Erythroblast (primary cell): Measurements from ENCODE around the gene COL11A1.
"Not testable (repeated sequence)": the region's sequence is repeated elsewhere in the genome, so short reads cannot be mapped to it uniquely, and the experiment has no call there.

Source experiments
- DNase-seq, 2 experiments: peaks; one replicate each; lab custom pipeline; 2025; lab: John Stamatoyannopoulos, UW
- GATA1 ChIP-seq: IDR thresholded peaks from 2 replicates; pipeline ENCODE4 v1.6.1; 2011; ENCODE audit warnings: low read depth, mild to moderate bottlenecking, control low read depth, low read length, moderate library complexity
- POLR2A ChIP-seq: IDR thresholded peaks from 2 replicates; pipeline ENCODE4 v1.6.1; 2011; ENCODE audit warnings: mild to moderate bottlenecking, low read length

The COL11A1 gene

DNA sequence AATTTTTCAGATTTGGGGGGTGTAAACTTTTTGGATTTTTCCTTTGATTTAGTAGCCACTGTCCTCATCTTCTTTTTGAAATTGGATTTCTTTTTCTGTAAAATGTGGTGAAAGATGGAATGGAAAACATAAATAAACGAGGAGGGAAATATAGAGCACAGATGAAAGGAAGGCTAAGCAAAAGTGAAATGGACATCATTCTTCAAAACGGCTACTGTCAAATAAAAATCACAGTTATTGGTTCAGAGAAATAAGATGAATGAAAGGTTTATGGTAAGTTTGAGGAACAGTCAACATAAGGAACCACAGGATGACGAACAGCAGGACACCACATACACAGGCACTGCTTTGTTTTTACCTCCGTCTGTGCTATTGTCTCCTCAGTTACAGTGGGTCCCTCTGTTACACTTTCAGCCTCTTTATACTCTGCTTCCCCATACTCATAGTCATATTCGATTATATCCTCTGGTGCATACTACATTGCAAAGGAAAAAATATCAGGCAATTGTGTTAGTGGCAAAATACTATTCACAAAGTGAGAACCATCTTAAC is 82.4 kb downstream of the COL11A1 start:
- no peak for DNase-seq
- TF ChIP-seq GATA1: no peak
- no peak for TF ChIP-seq POLR2A

DNA sequence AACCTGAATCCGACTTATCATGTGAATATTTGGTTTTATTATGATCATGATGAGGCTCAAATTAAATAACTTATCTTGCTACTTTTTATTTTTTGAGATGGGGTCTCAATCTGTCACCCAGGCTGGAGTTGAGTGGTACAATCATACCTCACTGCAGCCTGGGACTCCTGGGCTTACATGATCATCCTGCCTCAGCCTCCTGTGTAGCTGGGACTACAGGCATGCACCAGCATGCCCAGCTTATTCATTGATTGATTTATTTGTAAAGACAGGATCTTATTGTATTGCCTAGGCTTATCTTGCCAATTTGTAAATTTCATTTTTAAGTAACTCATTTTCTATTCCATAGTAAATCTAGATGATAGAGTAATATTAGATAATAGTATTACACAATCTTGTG is 84.3 kb downstream of the COL11A1 start:
- TF ChIP-seq GATA1 (no peak), POLR2A (no peak)
- no peak for DNase-seq

DNA sequence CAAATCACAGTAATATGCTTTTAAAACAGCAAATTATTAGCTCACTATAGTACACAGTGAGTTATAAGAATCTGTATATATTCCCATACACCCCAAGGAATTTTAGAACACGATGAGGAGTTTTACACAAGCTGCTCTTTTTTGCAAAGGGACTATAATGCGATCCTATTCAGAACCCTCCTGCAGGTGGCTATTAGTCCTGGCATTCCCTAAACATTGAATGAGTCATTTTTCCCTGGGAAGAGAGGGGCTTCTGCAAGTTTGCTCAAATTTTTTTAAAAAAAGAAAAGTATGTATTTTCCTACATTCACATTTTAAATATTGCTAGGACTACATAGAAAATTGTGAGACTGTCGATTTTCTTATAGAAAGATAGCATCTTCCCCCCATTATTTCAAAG is 106.3 kb downstream of the COL11A1 start:
- no peak for DNase-seq
- no peak for TF ChIP-seq POLR2A

DNA sequence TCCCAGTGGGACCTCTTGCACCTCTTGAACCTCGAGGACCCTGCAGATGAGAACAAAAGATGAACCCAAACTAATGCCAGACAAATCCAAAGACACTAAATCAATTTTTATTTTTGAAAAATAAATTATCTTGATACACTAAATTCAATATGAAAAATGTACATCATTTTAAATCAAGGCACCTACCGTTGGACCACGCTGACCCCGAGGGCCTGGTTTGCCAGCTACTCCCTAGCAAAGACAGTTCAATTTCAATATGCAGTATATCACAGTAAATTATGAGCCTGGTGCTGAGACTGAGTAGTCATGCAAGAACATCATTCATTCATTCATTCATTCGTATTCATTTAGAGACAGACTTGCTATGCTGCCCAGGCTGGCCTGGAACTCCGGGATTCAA is 129.4 kb downstream of the COL11A1 start:
- DNase-seq: no peak
- no peak for TF ChIP-seq POLR2A

DNA sequence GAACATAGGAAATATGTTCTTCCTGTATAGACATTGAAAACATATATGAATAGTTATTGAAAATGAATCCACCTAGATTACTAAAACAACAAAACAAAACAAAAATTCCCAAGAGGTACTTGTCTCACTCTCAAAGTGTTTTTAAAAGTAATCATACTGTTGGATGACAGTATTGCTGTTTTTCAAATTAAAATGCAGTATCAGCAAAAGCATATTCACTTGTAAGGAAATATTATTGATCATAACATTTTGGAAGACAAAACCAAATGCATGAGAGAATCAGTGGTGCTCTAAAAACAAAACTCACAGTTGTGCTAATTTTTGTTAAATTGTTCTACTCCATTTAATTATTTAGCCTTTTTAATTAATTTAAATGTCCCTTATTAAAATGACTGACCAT is 131.0 kb downstream of the COL11A1 start:
- TF ChIP-seq POLR2A: no peak
- no peak for TF ChIP-seq GATA1
- no peak for DNase-seq

DNA sequence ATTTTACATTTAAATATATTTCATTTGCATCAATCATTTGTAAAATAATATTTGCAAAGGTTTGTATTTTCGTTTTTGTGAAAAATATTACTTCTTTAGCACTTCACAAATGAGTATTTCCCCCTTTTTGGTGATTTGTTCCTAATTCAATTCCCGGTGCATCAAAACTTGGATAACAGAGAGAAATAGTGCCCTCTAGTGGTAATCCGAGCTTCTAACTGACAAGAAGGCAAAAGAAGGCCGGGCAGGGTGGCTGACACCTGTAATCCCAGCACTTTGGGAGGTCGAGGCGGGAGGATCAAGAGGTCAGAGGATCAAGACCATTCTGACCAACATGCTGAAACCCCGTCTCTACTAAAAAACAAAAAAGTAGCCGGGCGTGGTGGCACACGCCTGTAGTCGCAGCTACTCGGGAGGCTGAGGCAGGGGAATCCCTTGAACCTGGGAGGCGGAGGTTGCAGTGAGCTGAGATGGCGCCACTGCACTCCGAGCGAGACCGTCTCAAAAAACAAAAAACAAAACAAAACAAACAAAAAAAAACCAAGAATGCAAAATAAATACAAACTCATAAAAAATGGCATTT is 137.7 kb downstream of the COL11A1 start:
- no peak for TF ChIP-seq GATA1
- no peak for TF ChIP-seq POLR2A
- peak; percentile 58 to 69 for DNase-seq

DNA sequence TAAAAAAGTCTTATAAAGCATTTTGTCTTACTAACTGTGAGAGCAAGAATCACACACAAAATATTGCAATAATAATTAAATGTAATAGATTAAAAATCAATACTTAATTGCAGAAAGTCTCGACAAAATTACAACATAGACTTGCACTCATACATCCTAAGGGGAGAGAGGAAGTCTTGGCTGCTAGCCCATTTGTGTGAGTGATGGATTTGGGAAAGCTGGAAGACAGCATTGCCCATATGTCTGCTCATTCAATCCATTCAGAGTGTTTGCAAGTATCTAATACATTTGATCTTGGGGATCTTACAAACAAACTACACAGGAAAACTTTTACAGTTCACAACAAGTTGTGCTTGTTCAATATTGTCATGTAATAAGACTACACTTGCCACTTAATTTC is 140.5 kb downstream of the COL11A1 start:
- no peak for DNase-seq
- TF ChIP-seq GATA1 (no peak), POLR2A (no peak)

DNA sequence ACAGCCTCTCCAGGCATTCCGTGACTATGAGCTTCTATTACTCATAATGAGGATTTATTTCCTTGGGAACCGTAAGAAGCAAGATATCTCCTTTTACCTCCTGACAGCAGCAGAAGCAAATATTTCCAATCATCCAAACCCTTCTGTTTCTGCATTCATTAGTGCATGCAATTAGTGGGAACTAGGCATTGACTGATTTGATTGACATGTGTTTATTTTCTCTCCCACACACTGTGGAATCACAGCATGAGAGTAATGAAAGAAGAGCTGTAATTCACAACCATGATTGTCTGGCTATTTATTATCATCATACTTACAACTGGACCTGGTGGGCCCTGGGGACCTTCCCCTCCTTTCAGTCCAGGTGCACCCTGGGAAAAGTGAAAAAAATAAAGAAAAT is 146.8 kb downstream of the COL11A1 start:
- DNase-seq: no peak
- no peak for TF ChIP-seq GATA1
- TF ChIP-seq POLR2A: no peak

DNA sequence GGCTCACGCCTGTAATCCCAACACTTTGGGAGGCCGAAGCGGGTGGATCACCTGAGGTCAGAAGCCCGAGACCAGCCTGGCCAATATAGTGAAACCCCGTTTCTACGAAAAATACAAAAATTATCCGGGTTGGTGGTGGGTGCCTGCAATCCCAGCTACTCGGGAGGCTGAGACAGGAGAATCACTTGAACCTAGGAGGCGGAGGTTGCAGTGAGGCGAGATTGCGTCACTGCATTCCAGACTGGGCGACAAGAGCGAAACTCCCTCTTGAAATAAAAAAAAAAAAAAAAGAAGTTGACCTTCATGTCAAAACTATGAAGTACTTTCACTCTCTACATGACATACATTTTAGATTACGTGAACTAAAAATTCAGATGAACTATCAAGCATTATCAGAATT is 153.7 kb downstream of the COL11A1 start:
- no peak for TF ChIP-seq POLR2A
- no peak for TF ChIP-seq GATA1
- no peak for DNase-seq

DNA sequence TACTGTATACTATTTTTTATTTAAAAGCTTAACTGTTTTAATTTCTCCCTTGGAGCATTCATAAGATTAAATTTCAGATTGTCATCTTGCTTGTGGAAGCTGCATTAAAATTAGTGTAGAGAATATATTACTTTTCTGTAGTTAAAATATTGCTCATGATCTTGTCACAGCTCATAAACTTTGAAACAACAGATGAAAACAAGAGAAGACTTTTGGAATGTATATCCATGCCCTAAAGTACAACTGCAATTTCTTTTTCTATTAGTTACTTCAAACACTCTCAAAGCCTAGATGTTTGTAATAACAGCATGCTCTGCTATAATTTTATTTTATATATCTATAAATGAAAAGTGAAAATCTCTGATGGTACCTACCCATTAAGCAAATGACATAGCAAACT is 155.9 kb downstream of the COL11A1 start:
- TF ChIP-seq GATA1 (no peak), POLR2A (no peak)
- DNase-seq: no peak

DNA sequence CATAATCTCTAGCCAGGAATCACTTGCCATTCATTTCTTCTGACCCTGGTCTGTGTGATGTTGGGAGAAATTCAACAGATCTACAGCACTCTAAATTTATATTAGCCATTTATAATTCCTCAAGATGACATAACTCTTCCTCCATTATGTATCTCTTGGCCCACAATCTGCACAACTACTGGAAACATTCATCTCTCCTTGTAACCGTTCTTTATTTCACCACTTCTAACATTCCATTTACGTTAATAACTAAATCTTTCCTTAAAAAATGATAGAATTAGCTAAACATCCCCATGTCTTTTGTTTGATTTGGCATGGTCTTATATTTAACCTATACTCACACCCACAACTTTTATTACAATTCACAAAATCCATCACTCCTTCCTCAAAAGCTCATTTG is 166.0 kb downstream of the COL11A1 start:
- no peak for TF ChIP-seq GATA1
- TF ChIP-seq POLR2A: no peak
- DNase-seq: no peak

DNA sequence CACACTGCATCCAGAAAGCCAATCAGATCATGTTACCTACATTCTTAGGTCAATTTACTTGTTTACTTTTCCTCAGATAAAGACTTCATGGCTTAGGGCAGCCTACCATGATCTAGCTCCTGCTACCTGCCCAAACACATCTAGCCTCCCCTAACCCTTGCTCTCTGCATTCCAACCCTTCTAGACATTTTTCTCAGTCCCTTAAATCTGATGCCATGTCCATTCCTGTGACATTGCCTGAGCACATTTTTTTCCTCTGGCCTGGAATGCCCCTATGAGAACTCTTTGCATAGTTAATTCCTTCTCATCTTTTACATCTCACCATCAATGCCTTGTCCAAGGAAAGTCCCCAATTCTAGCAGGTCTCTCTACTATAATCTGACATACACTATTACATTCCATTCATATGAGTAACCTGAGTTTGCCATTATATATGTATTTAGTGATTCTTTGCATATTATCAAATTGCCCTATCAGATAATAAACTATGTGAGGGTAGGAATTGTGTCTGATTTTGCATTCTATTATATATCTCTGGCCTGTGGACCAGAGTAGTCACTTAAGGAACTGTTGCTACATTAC is 166.9 kb downstream of the COL11A1 start:
- DNase-seq: no peak
- TF ChIP-seq POLR2A: no peak
- TF ChIP-seq GATA1: no peak

DNA sequence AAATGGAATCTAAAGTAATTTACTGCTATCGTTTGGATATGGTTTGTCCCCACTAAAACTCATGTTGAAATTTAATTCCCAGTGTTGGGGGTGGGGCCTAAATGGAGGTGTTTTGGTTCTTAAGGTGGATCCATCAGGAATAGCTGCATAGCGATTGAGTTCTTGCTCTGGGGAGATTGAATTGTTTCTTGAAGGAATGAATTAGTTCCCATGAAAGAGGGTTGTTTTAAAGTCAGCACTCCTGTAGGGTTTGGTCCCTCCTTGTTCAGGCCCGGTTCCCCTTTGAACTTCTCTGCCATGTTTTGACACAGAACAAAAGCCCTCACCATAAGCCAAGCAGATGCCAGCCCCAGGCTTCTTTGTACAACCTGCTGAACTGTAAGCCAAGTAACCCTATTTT is 170.9 kb downstream of the COL11A1 start:
- TF ChIP-seq GATA1 (no peak), POLR2A (no peak)
- DNase-seq: no peak

DNA sequence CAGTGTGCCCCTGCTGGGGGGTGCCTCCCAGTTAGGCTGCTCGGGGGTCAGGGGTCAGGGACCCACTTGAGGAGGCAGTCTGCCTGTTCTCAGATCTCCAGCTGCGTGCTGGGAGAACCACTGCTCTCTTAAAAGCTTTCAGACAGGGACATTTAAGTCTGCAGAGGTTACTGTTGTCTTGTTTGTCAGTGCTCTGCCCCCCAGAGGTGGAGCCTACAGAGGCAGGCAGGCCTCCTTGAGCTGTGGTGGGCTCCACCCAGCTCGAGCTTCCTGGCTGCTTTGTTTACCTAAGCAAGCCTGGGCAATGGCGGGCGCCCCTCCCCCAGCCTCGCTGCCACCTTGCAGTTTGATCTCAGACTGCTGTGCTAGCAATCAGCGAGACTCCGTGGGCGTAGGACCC is 175.0 kb downstream of the COL11A1 start:
- DNase-seq: not testable (repeated sequence)

DNA sequence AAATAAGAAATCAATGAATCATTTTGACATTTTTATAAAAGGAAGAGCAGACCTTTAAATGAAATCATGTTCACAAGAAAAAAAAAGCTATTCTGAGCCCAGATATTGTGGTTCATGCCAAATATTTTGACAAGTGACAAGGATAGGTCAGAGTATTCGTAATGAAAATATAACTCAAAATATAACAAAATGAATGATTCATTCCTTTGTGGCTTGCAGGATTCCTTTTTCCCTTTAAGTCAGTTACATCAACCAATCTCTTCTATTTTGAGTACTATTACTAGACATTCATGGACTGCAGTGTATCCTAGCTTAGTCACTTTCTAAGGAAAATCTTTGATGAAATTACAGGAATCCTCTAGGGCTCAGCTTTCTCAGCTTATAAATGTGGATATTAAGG is 188.7 kb downstream of the COL11A1 start:
- no peak for TF ChIP-seq POLR2A
- TF ChIP-seq GATA1: no peak
- no peak for DNase-seq
